ENCODE results near the gene AP2B1.

Gene AP2B1

GRCh38 chr17:35664685-35665084 lies 77.6 kb downstream of the AP2B1 start:
- no peak for DNase-seq
- Histone ChIP-seq H3K9me3 (ENCODE audit: severe bottlenecking) (no peaks in the 10 kb centered on the region), H3K36me3 (peaks cover 43% of the 10 kb centered on the region), H3K4me3 (ENCODE audit: low read depth, low read length) (no peak overlapping the region), H3K27me3 (ENCODE audit: insufficient read depth, low read depth, severe bottlenecking) (no peaks in the 10 kb centered on the region), H3K27ac (no peak overlapping the region)
- no peak for TF ChIP-seq CTCF (IDR thresholded peaks at IDR 0.05; ENCODE audit: low read depth, low read length)

- Histone ChIP-seq H3K27me3 (ENCODE audit: insufficient read depth, low read depth, severe bottlenecking) (no peaks in the 10 kb centered on the region), H3K27ac (no peak overlapping the region), H3K36me3 (peaks cover 43% of the 10 kb centered on the region), H3K4me3 (ENCODE audit: low read depth, low read length) (no peak overlapping the region), H3K9me3 (ENCODE audit: severe bottlenecking) (no peaks in the 10 kb centered on the region)
- no peak for DNase-seq
- no peak for TF ChIP-seq CTCF (IDR thresholded peaks at IDR 0.05; ENCODE audit: low read depth, low read length)
Measured at GRCh38 chr17:35665662-35666061, 78.5 kb downstream of the AP2B1 start.

DNA sequence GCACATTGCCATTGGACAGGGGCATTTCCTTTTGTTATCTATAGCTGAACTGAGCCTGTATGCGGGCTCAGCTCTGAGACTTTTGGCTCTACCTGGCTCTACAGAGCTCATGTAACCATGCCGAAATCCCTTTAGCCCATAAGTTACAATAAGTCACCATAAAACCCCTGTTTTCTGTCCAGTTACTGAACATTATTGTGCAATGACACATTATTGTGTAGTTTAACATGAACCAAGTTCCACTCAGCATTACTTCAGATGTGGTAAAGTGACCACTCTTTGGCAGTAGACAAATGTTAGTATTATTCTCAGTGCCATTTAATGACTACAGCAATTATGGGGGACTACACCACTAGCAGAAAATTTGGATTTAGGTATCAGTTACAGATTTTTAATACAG lies 78.9 kb downstream of the AP2B1 start:
- peaks cover 47% of the 10 kb centered on the region for H3K36me3 ChIP-seq
- no peak for TF ChIP-seq CTCF (IDR thresholded peaks at IDR 0.05; ENCODE audit: low read depth, low read length)
- H3K27me3 ChIP-seq (ENCODE audit: insufficient read depth, low read depth, severe bottlenecking), result no peaks in the 10 kb centered on the region
- H3K9me3 ChIP-seq (ENCODE audit: severe bottlenecking), result no peaks in the 10 kb centered on the region
- H3K27ac ChIP-seq, result no peak overlapping the region
- DNase-seq, result no peak
- no peak overlapping the region for H3K4me3 ChIP-seq (ENCODE audit: low read depth, low read length)

GRCh38 chr17:35666967-35667532 lies 79.9 kb downstream of the AP2B1 start:
- no peak for TF ChIP-seq CTCF (IDR thresholded peaks at IDR 0.05; ENCODE audit: low read depth, low read length)
- no peak overlapping the region for H3K4me3 ChIP-seq (ENCODE audit: low read depth, low read length)
- peaks cover 47% of the 10 kb centered on the region for H3K36me3 ChIP-seq
- H3K9me3 ChIP-seq (ENCODE audit: severe bottlenecking), result no peaks in the 10 kb centered on the region
- H3K27me3 ChIP-seq (ENCODE audit: insufficient read depth, low read depth, severe bottlenecking), result no peaks in the 10 kb centered on the region
- H3K27ac ChIP-seq, result no peak overlapping the region
- DNase-seq, result no peak

GRCh38 chr17:35668802-35669201 lies 81.7 kb downstream of the AP2B1 start:
- no peaks in the 10 kb centered on the region for H3K9me3 ChIP-seq (ENCODE audit: severe bottlenecking)

More at GRCh38 chr17:35668802-35669201, 81.7 kb downstream of the AP2B1 start:
- Histone ChIP-seq H3K4me3 (ENCODE audit: low read depth, low read length) (no peak overlapping the region), H3K36me3 (peaks cover 51% of the 10 kb centered on the region), H3K27me3 (ENCODE audit: insufficient read depth, low read depth, severe bottlenecking) (no peaks in the 10 kb centered on the region), H3K27ac (no peak overlapping the region)
- no peak for DNase-seq
- no peak for TF ChIP-seq CTCF (IDR thresholded peaks at IDR 0.05; ENCODE audit: low read depth, low read length)

Data from WERI-Rb-1 (cell line).